ENCODE results near the gene NUF2. TPM values are rescaled to one million over a fixed set of nuclear protein-coding genes. Genes with fewer than 3 reads are reported as not detected.

Gene NUF2
- total RNA-seq, 1 experiment from 2014 or later, result 62.1 TPM

DNA sequence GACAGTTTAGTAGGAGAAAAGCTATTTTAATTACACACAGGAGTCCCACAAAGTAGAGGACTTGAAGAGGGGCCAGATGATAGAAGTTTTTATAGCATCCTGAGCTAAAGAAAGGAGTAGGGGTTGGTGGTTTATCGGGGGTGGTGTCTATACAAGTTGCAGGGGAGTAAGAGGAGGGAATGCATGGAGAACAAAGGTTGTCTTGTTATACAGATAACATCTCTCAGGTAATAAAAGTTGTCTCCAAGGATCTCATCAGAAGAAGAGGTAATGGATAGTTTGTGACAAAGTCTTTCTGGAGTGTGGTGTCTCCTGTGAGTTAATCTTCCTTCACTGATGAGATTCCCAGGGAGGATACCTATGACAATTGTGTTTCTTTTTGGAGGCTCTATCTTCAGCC, 23.4 kb upstream of the NUF2 start:
- peak; percentile 80 for ATAC-seq
- Histone ChIP-seq H4K20me1 (ENCODE audit: low read length) (no peaks in the 10 kb centered on the region), H3K9me2 (replicated peaks; ENCODE audit: low read length) (no peaks in the 10 kb centered on the region), H3K4me3 (ENCODE audit: low read length) (no peak overlapping the region), H3K36me3 (ENCODE audit: low read depth, low read length) (0 out of 2 replicates have a peak, but pooled peaks cover 3% of the 10 kb centered on the region), H3K27me3 (ENCODE audit: low read length) (no peaks in the 10 kb centered on the region), H3K9me3 (ENCODE audit: low read length) (no peaks in the 10 kb centered on the region), H3K4me2 (ENCODE audit: low read length) (no peak overlapping the region), H3F3A (ENCODE audit: low read length, unreplicated experiment) (no peaks in the 10 kb centered on the region), H3K79me2 (ENCODE audit: low read length) (no peaks in the 10 kb centered on the region), H3K27ac (ENCODE audit: low read length) (no peak overlapping the region), H2AFZ (ENCODE audit: low read length) (no peak overlapping the region), H3K4me1 (ENCODE audit: insufficient read depth, low read length) (peaks cover 8% of the 10 kb centered on the region; the same call in 1 of the 2 replicates), H3K9ac (ENCODE audit: low read length) (no peak overlapping the region)
- CTCF ChIA-PET, result no interaction called here
- no TSS peak for BruUV-seq (replicated peaks)
- TF ChIP-seq EZH2phosphoT487 (IDR thresholded peaks at IDR 0.05; ENCODE audit: borderline replicate concordance, low read length), result no peak
- TF ChIP-seq, protein P1, sequence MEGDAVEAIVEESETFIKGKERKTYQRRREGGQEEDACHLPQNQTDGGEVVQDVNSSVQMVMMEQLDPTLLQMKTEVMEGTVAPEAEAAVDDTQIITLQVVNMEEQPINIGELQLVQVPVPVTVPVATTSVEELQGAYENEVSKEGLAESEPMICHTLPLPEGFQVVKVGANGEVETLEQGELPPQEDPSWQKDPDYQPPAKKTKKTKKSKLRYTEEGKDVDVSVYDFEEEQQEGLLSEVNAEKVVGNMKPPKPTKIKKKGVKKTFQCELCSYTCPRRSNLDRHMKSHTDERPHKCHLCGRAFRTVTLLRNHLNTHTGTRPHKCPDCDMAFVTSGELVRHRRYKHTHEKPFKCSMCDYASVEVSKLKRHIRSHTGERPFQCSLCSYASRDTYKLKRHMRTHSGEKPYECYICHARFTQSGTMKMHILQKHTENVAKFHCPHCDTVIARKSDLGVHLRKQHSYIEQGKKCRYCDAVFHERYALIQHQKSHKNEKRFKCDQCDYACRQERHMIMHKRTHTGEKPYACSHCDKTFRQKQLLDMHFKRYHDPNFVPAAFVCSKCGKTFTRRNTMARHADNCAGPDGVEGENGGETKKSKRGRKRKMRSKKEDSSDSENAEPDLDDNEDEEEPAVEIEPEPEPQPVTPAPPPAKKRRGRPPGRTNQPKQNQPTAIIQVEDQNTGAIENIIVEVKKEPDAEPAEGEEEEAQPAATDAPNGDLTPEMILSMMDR (conservative IDR thresholded peaks at IDR 0.05; ENCODE audit: low read depth, low read length), result no peak
- TF ChIP-seq EZH2 (IDR thresholded peaks at IDR 0.05; ENCODE audit: low read length, unreplicated experiment), result no peak
- intact Hi-C loops (cut with micrococcal nuclease), result loop anchor here (5.0 kb wide), 2 partner anchors 41 to 96 kb away; partner anchors contain the start of gene RGS5
- POLR2A ChIA-PET (ENCODE audit: unreplicated experiment), result no interaction called here
- DNase-seq, result peak; percentile 23

DNA sequence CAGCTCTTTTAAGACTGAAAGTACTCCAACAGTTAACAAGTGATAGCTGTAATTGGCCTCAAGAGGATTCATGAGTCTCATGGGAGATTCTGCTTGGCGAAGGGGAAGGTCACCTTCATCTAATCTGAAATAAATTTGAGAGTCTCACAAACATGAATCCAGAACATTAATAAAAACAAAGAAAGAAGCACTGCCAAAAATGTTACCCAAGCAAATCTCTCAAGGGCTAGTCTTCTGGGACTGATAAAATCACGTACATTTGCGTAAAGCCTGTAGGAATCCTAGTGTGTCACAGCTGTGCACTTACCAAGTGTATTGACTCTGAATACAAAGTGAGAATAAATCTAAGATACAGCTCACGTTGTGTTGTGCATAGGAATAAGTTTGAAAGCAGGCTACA, 21.2 kb upstream of the NUF2 start:
- CTCF ChIA-PET, result no interaction called here
- intact Hi-C loops (cut with micrococcal nuclease), result no loop called here
- TF ChIP-seq, protein P1 (conservative IDR thresholded peaks at IDR 0.05; ENCODE audit: low read depth, low read length), result no peak
- TF ChIP-seq EZH2phosphoT487 (IDR thresholded peaks at IDR 0.05; ENCODE audit: borderline replicate concordance, low read length), result no peak
- no peak for TF ChIP-seq EZH2 (IDR thresholded peaks at IDR 0.05; ENCODE audit: low read length, unreplicated experiment)

DNA sequence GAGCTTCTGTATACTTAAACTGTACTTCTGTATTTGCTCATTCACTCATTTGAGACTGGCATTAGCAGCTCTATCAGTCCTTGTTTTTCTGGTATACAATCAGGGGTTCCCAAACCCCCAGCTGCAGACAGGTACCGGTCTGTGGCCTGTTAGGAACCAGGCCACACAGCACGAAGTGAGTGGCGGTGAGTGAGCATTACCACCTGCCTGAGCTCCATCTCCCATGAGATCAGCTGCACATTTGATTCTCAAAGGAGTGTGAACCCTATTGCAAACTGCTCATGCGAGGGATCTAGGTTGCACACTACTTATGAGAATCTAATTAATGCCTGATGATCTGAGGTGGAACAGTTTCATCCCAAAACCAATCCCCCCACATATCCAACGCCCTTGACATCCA, 18.2 kb upstream of the NUF2 start:
- H3K9me3 ChIP-seq (ENCODE audit: low read length), result no peaks in the 10 kb centered on the region
- H3K27me3 ChIP-seq (ENCODE audit: low read length), result no peaks in the 10 kb centered on the region
- intact Hi-C loops (cut with micrococcal nuclease), result no loop called here
- CTCF ChIA-PET, result interaction anchor here (0.5 kb wide), 1 partner anchor 232 kb away, joined by 3 read pairs; no protein-coding TSS in a partner anchor
- POLR2A ChIA-PET (ENCODE audit: unreplicated experiment), result no interaction called here
- no peak overlapping the region for H3K27ac ChIP-seq (ENCODE audit: low read length)
- no peaks in the 10 kb centered on the region for H3K79me2 ChIP-seq (ENCODE audit: low read length)
- no peak for ATAC-seq
- H3K4me3 ChIP-seq (ENCODE audit: low read length), result no peak overlapping the region
- no peak for DNase-seq
- H3K9me2 ChIP-seq (replicated peaks; ENCODE audit: low read length), result no peaks in the 10 kb centered on the region
- H3K9ac ChIP-seq (ENCODE audit: low read length), result no peak overlapping the region
- no peak overlapping the region for H2AFZ ChIP-seq (ENCODE audit: low read length)
- 0 out of 2 replicates have a peak, but pooled peaks cover 3% of the 10 kb centered on the region for H3K36me3 ChIP-seq (ENCODE audit: low read depth, low read length)
- peaks cover 6% of the 10 kb centered on the region for H3K4me1 ChIP-seq (ENCODE audit: insufficient read depth, low read length)
- H4K20me1 ChIP-seq (ENCODE audit: low read length), result no peaks in the 10 kb centered on the region
- H3F3A ChIP-seq (ENCODE audit: low read length, unreplicated experiment), result no peaks in the 10 kb centered on the region
- H3K4me2 ChIP-seq (ENCODE audit: low read length), result no peak overlapping the region
- TF ChIP-seq EZH2 (IDR thresholded peaks at IDR 0.05; ENCODE audit: low read length, unreplicated experiment) (no peak), EZH2phosphoT487 (IDR thresholded peaks at IDR 0.05; ENCODE audit: borderline replicate concordance, low read length) (no peak)
- TF ChIP-seq, protein P1 (conservative IDR thresholded peaks at IDR 0.05; ENCODE audit: low read depth, low read length), result no peak
- no TSS peak for BruUV-seq (replicated peaks)

More for the DNA sequence above, 21.2 kb upstream of the NUF2 start:
- no peaks in the 10 kb centered on the region for H4K20me1 ChIP-seq (ENCODE audit: low read length)
- H3K9me2 ChIP-seq (replicated peaks; ENCODE audit: low read length), result no peaks in the 10 kb centered on the region
- ATAC-seq (no peak), DNase-seq (no peak)
- H3K4me1 ChIP-seq (ENCODE audit: insufficient read depth, low read length), result peaks cover 8% of the 10 kb centered on the region; the same call in 1 of the 2 replicates
- POLR2A ChIA-PET (ENCODE audit: unreplicated experiment), result no interaction called here
- no TSS peak for BruUV-seq (replicated peaks)
- 0 out of 2 replicates have a peak, but pooled peaks cover 3% of the 10 kb centered on the region for H3K36me3 ChIP-seq (ENCODE audit: low read depth, low read length)
- H3K79me2 ChIP-seq (ENCODE audit: low read length), result no peaks in the 10 kb centered on the region
- H3K9ac ChIP-seq (ENCODE audit: low read length), result no peak overlapping the region
- H3K4me3 ChIP-seq (ENCODE audit: low read length), result no peak overlapping the region
- H3K9me3 ChIP-seq (ENCODE audit: low read length), result no peaks in the 10 kb centered on the region
- no peak overlapping the region for H2AFZ ChIP-seq (ENCODE audit: low read length)
- no peak overlapping the region for H3K4me2 ChIP-seq (ENCODE audit: low read length)
- no peaks in the 10 kb centered on the region for H3K27me3 ChIP-seq (ENCODE audit: low read length)
- H3K27ac ChIP-seq (ENCODE audit: low read length), result no peak overlapping the region
- no peaks in the 10 kb centered on the region for H3F3A ChIP-seq (ENCODE audit: low read length, unreplicated experiment)

Data from PC-3 (cell line).